Kidney (tissue), 14 donors: ENCODE data around the gene QSOX2. TPM values are rescaled to one million over a fixed set of nuclear protein-coding genes. Genes with fewer than 3 reads are reported as not detected.

Source experiments
- DNase-seq, 5 donors: peaks; one replicate each; pipeline ENCODE4 v3.0.0-alpha.2; 2013 to 2020
- FAIRE-seq: peaks from 2 replicates; lab custom pipeline; 2012; peaks lifted over from hg19 to GRCh38; lab: Jason Lieb, UNC
- H3K27ac ChIP-seq, 2 donors: one replicate each; pipeline ENCODE4 v1.7.0; 2013; ENCODE audit warnings: low read depth in 2 of 2, low read length in 2 of 2, inconsistent platforms in 1 of 2
- H3K27me3 ChIP-seq: one replicate; pipeline ENCODE4 v1.7.1; 2013; ENCODE audit warnings: low read length, inconsistent platforms; ENCODE audit not compliant: control insufficient read depth, insufficient read depth
- H3K36me3 ChIP-seq, 3 donors: one replicate each; pipeline versions ENCODE4 v1.7.0 to v1.7.1; 2013; ENCODE audit warnings: low read length in 3 of 3, control low read depth in 1 of 3, inconsistent platforms in 1 of 3; ENCODE audit not compliant: insufficient read depth in 3 of 3, control insufficient read depth in 2 of 3
- H3K4me1 ChIP-seq, 3 donors: one replicate each; pipeline versions ENCODE4 v1.7.0 to v1.7.1; 2013; ENCODE audit warnings: low read length in 3 of 3, inconsistent platforms in 1 of 3, low read depth in 1 of 3; ENCODE audit not compliant: control insufficient read depth in 2 of 3, insufficient read depth in 2 of 3
- H3K4me3 ChIP-seq, 3 donors: one replicate each; pipeline versions ENCODE4 v1.7.0 to v1.8.1; 2013; ENCODE audit warnings: low read length in 3 of 3, control low read depth in 1 of 3, inconsistent platforms in 1 of 3
- H3K9ac ChIP-seq, 3 donors: one replicate each; pipeline versions ENCODE4 v1.7.0 to v1.7.1; 2013; ENCODE audit warnings: low read length in 3 of 3, control low read depth in 1 of 3, inconsistent platforms in 1 of 3
- H3K9me3 ChIP-seq, 3 donors: one replicate each; pipeline versions ENCODE4 v1.7.0 to v1.7.1; 2013; ENCODE audit warnings: low read length in 3 of 3, control low read depth in 1 of 3, inconsistent platforms in 1 of 3; ENCODE audit not compliant: control insufficient read depth in 2 of 3, insufficient read depth in 1 of 3
- CTCF ChIP-seq: IDR thresholded peaks from 3 replicates; pipeline ENCODE4 v1.5.1; 2012; ENCODE audit warnings: mild to moderate bottlenecking, moderate library complexity, borderline replicate concordance; ENCODE audit not compliant: insufficient read depth; ENCODE audit errors: extremely low read depth
- intact Hi-C: fragments of 100-400 bp; cut with DNase I; formaldehyde crosslinking; loops from one replicate; pipeline ENCODE4 v1.11.1; 2022
- polyA plus RNA-seq: library from polyadenylated mRNA; stranded (reverse); fragments of 350-450 nt; fragmentation: Illumina TruSeq; extraction: RNeasy Lipid Tissue Mini Kit (QIAGEN cat#74804); gene quantifications from one replicate; pipeline ENCODE4 v1.2.3, GENCODE V29; 2014; ENCODE audit warnings: low read depth, low replicate concordance; ENCODE audit not compliant: insufficient read depth
- total RNA-seq: library from RNA; stranded (reverse); fragmentation: NEBNext Ultra II Directional; extraction: Animal tissue kit (Norgen Biotek cat#: 25700); gene quantifications from one replicate; pipeline ENCODE4 v1.2.1, GENCODE V29; 2021
- donor health status: control.
- donor health status: control.
- donor health status: control.
- donor health status: control.
- donor health status: control.
- donor health status: DM: yes; HTN: yes; CAD: no.
- donor health status: Normal renal cell carcinoma (clear cell type).

Gene QSOX2
- total and polyA plus RNA-seq, 2 donors from 2014 or later: 4.0 to 10.1 TPM

- Histone ChIP-seq H3K4me3 (no peak overlapping the region), H3K27me3 (no peaks in the 10 kb centered on the region), H3K27ac (no peak overlapping the region), H3K9ac (no peak overlapping the region), H3K36me3 (no peaks in the 10 kb centered on the region), H3K9me3 (no peaks in the 10 kb centered on the region), H3K4me1 (no peaks in the 10 kb centered on the region)
- peak in 2 of 5 donors; percentile 30 to 37 for DNase-seq
- intact Hi-C loops: no loop called here
- FAIRE-seq: no peak
- TF ChIP-seq CTCF: no peak
Measured at GRCh38 chr9:136275655-136276429, 30.2 kb upstream of the QSOX2 start.

- H3K4me3 ChIP-seq: no peak overlapping the region
- no peak overlapping the region for H3K27ac ChIP-seq
- no peaks in the 10 kb centered on the region for H3K4me1 ChIP-seq
- FAIRE-seq (no peak), DNase-seq (no peak)
- H3K27me3 ChIP-seq: no peaks in the 10 kb centered on the region
- intact Hi-C loops: no loop called here
- H3K9me3 ChIP-seq: no peaks in the 10 kb centered on the region
- no peak overlapping the region for H3K9ac ChIP-seq
- no peaks in the 10 kb centered on the region for H3K36me3 ChIP-seq
- no peak for TF ChIP-seq CTCF
Measured at GRCh38 chr9:136274786-136275654, 29.4 kb upstream of the QSOX2 start.

GRCh38 chr9:136273921-136274785, 28.5 kb upstream of the QSOX2 start:
- no peak overlapping the region for H3K9ac ChIP-seq
- no peak for DNase-seq
- no peak overlapping the region for H3K4me3 ChIP-seq
- FAIRE-seq: no peak
- no peaks in the 10 kb centered on the region for H3K4me1 ChIP-seq
- H3K27me3 ChIP-seq: no peaks in the 10 kb centered on the region
- H3K36me3 ChIP-seq: no peaks in the 10 kb centered on the region
- no peaks in the 10 kb centered on the region for H3K9me3 ChIP-seq
- no peak for TF ChIP-seq CTCF
- intact Hi-C loops: no loop called here
- H3K27ac ChIP-seq: no peak overlapping the region
